H7 (cell line): ENCODE measurements around the gene ACSS2. TPM values are rescaled to one million over a fixed set of nuclear protein-coding genes. Genes with fewer than 3 reads are reported as not detected.

Experiments
- DNase-seq: peaks from one replicate; pipeline ENCODE4 v3.0.0; 2012
- H3K27me3 ChIP-seq: 2 replicates; pipeline ENCODE4 v1.6.0; 2011; ENCODE audit warnings: mild to moderate bottlenecking, low read length; ENCODE audit not compliant: control insufficient read depth, insufficient read depth
- H3K36me3 ChIP-seq: replicated peaks from 2 replicates; pipeline ENCODE4 v1.5.1; 2011; ENCODE audit warnings: low read length; ENCODE audit not compliant: control insufficient read depth, insufficient read depth
- H3K4me3 ChIP-seq: 2 replicates; pipeline ENCODE4 v1.5.1; 2011; ENCODE audit warnings: low read depth, mild to moderate bottlenecking, control low read depth, low read length, moderate library complexity; ENCODE audit not compliant: insufficient read depth
- total RNA-seq: library from RNA; depleted of rRNA; stranded (reverse); fragments of >200 nt; shearing (Covaris generic); gene quantifications from 2 replicates; pipeline ENCODE4 v1.2.3, GENCODE V29; 2014; rRNA removed

ACSS2 gene
- 14.6 and 21.9 TPM in 2 replicates for total RNA-seq

GRCh38 chr20:34876406-34877282 lies at the start of gene ACSS2:
TSS of gene ACSS2 (plus strand) at chr20:34876612. CDS start at chr20:34876646, 34 bp downstream.
- Histone ChIP-seq H3K27me3 (peaks cover 33% of the 10 kb centered on the region), H3K4me3 (peak within 1 kb of the TSS; percentile 86), H3K36me3 (no peaks in the 10 kb centered on the region)
- DNase-seq, result peak; percentile 97

GRCh38 chr20:34829191-34829590 lies 47.2 kb upstream of the ACSS2 start:
- H3K4me3 ChIP-seq, result no peak overlapping the region
- no peaks in the 10 kb centered on the region for H3K36me3 ChIP-seq
- DNase-seq, result no peak
- peaks cover 2% of the 10 kb centered on the region; the same call in 1 of the 2 replicates for H3K27me3 ChIP-seq

GRCh38 chr20:34831936-34832335 lies 44.5 kb upstream of the ACSS2 start:
- Histone ChIP-seq H3K4me3 (no peak overlapping the region), H3K36me3 (no peaks in the 10 kb centered on the region), H3K27me3 (peaks cover 2% of the 10 kb centered on the region; the same call in 1 of the 2 replicates)
- no peak for DNase-seq

GRCh38 chr20:34834459-34834893 lies 41.9 kb upstream of the ACSS2 start:
- H3K4me3 ChIP-seq, result no peak overlapping the region
- DNase-seq, result no peak
- peaks cover 2% of the 10 kb centered on the region; the same call in 1 of the 2 replicates for H3K27me3 ChIP-seq
- no peaks in the 10 kb centered on the region for H3K36me3 ChIP-seq

- Histone ChIP-seq H3K36me3 (no peaks in the 10 kb centered on the region), H3K4me3 (no peak overlapping the region), H3K27me3 (no peaks in the 10 kb centered on the region)
- DNase-seq, result no peak
Observed at GRCh38 chr20:34842143-34842542, 34.3 kb upstream of the ACSS2 start.

GRCh38 chr20:34843421-34843820 lies 33.0 kb upstream of the ACSS2 start:
- Histone ChIP-seq H3K4me3 (no peak overlapping the region), H3K27me3 (no peaks in the 10 kb centered on the region), H3K36me3 (peaks cover 2% of the 10 kb centered on the region; the same call in 1 of the 2 replicates)
- no peak for DNase-seq

- H3K36me3 ChIP-seq, result peaks cover 11% of the 10 kb centered on the region
- H3K4me3 ChIP-seq, result no peak overlapping the region
- no peak for DNase-seq
- H3K27me3 ChIP-seq, result no peaks in the 10 kb centered on the region
Observed at GRCh38 chr20:34848597-34848996, 27.8 kb upstream of the ACSS2 start.

GRCh38 chr20:34849778-34850177 lies 26.6 kb upstream of the ACSS2 start:
- no peak for DNase-seq
- no peaks in the 10 kb centered on the region for H3K27me3 ChIP-seq
- no peak overlapping the region for H3K4me3 ChIP-seq
- peaks cover 11% of the 10 kb centered on the region for H3K36me3 ChIP-seq

- H3K4me3 ChIP-seq, result no peak overlapping the region
- no peaks in the 10 kb centered on the region for H3K27me3 ChIP-seq
- peaks cover 15% of the 10 kb centered on the region for H3K36me3 ChIP-seq
- no peak for DNase-seq
Observed at GRCh38 chr20:34850969-34851368, 25.4 kb upstream of the ACSS2 start.

- Histone ChIP-seq H3K27me3 (no peaks in the 10 kb centered on the region), H3K36me3 (peaks cover 15% of the 10 kb centered on the region), H3K4me3 (no peak overlapping the region)
- no peak for DNase-seq
Observed at GRCh38 chr20:34852298-34852697, 24.1 kb upstream of the ACSS2 start.

GRCh38 chr20:34859367-34859766 lies 17.0 kb upstream of the ACSS2 start:
- Histone ChIP-seq H3K36me3 (peaks cover 6% of the 10 kb centered on the region), H3K27me3 (no peaks in the 10 kb centered on the region; the same call in 1 of the 2 replicates)
- peak; percentile 38 for DNase-seq

GRCh38 chr20:34859826-34860545 lies 16.4 kb upstream of the ACSS2 start:
- no peak overlapping the region for H3K4me3 ChIP-seq
- DNase-seq, result peak; percentile 43
- peaks cover 4% of the 10 kb centered on the region for H3K36me3 ChIP-seq
- H3K27me3 ChIP-seq, result no peaks in the 10 kb centered on the region; the same call in 1 of the 2 replicates

More at GRCh38 chr20:34859367-34859766, 17.0 kb upstream of the ACSS2 start:
- no peak overlapping the region for H3K4me3 ChIP-seq

GRCh38 chr20:34861386-34862084 lies 14.9 kb upstream of the ACSS2 start:
- H3K27me3 ChIP-seq, result no peaks in the 10 kb centered on the region; the same call in 1 of the 2 replicates
- H3K4me3 ChIP-seq, result no peak overlapping the region
- DNase-seq, result peak; percentile 26
- peaks cover 1% of the 10 kb centered on the region for H3K36me3 ChIP-seq

- H3K4me3 ChIP-seq, result no peak overlapping the region
- peak; percentile 38 for DNase-seq
- H3K36me3 ChIP-seq, result peaks cover 1% of the 10 kb centered on the region
- no peaks in the 10 kb centered on the region; the same call in 1 of the 2 replicates for H3K27me3 ChIP-seq
Observed at GRCh38 chr20:34862724-34863123, 13.7 kb upstream of the ACSS2 start.
